GM18951 (cell line): Measurements from ENCODE around the gene SEC11A.
"Not testable (repeated sequence)": the region's sequence is repeated elsewhere in the genome, so short reads cannot be mapped to it uniquely, and the experiment has no call there.

Experiments
- POLR2A ChIP-seq: IDR thresholded peaks from 4 replicates; pipeline ENCODE4 v1.6.1; 2011; ENCODE audit warnings: mild to moderate bottlenecking; ENCODE audit not compliant: insufficient read length, insufficient read depth; ENCODE audit errors: extremely low read depth
- in situ Hi-C: fragments of 300-500 bp; cut with MboI; formaldehyde crosslinking; loops from one replicate; pipeline ENCODE4 v1.12.0; 2022; ENCODE audit warnings: low sequenced_read_pairs, mixed read lengths, inconsistent platforms; ENCODE audit not compliant: unreplicated experiment

The SEC11A gene

GRCh38 chr15:84716036-84716732 lies at the start of gene SEC11A:
SEC11A (minus strand) TSS chr15:84716139; CDS start chr15:84716075, 64 bp downstream.
- peak; percentile 88 for TF ChIP-seq POLR2A
- in situ Hi-C loops = no loop called here

GRCh38 chr15:84765675-84766074 lies 49.7 kb upstream of the SEC11A start:
- in situ Hi-C loops = no loop called here

GRCh38 chr15:84764989-84765388 lies 49.0 kb upstream of the SEC11A start:
- no peak for TF ChIP-seq POLR2A
- in situ Hi-C loops = no loop called here

More at GRCh38 chr15:84765675-84766074, 49.7 kb upstream of the SEC11A start:
- TF ChIP-seq POLR2A = no peak

- TF ChIP-seq POLR2A = no peak
- in situ Hi-C loops = no loop called here
Observed at GRCh38 chr15:84764585-84764984, 48.6 kb upstream of the SEC11A start.

GRCh38 chr15:84762840-84763572 lies 47.1 kb upstream of the SEC11A start:
- in situ Hi-C loops = no loop called here
- no peak for TF ChIP-seq POLR2A

GRCh38 chr15:84761607-84762131 lies 45.7 kb upstream of the SEC11A start:
- TF ChIP-seq POLR2A = no peak
- in situ Hi-C loops = no loop called here

GRCh38 chr15:84760219-84760618 lies 44.3 kb upstream of the SEC11A start:
- TF ChIP-seq POLR2A = no peak
- in situ Hi-C loops = no loop called here

GRCh38 chr15:84759018-84759417 lies 43.1 kb upstream of the SEC11A start:
- in situ Hi-C loops = no loop called here
- TF ChIP-seq POLR2A = no peak

- in situ Hi-C loops = no loop called here
- no peak for TF ChIP-seq POLR2A
Observed at GRCh38 chr15:84755736-84756527, 40.0 kb upstream of the SEC11A start.

GRCh38 chr15:84754889-84755288 lies 39.0 kb upstream of the SEC11A start:
- in situ Hi-C loops = not testable (repeated sequence)

- in situ Hi-C loops = no loop called here
- no peak for TF ChIP-seq POLR2A
Observed at GRCh38 chr15:84752700-84753099, 36.8 kb upstream of the SEC11A start.

- in situ Hi-C loops = no loop called here
- TF ChIP-seq POLR2A = no peak
Observed at GRCh38 chr15:84752195-84752594, 36.3 kb upstream of the SEC11A start.

- in situ Hi-C loops = not testable (repeated sequence)
Observed at GRCh38 chr15:84751721-84752120, 35.8 kb upstream of the SEC11A start.
